ENCODE data around the gene TRPV5.

DNA sequence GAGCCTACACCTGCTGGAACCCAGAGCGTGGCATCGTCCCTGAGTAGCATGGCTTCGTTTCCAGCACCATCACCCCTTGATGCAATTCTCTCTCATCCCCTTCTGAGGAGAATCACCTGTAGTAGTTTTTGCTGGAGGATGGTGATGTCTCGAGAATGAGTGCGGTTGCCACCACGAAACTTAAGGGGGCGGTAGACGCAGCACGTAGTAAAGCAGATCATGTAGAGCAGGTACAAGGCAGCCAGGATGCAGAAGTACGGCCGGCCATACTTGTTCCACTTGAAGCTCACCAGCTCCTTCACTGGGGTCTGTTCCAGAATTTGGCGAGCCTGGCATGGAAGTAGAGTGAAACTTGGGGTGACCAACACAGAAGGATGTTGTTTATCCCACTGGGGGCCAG, 8.1 kb downstream of the TRPV5 start:
- TF ChIP-seq EZH2 (IDR thresholded peaks at IDR 0.05; ENCODE audit: low read length, missing control alignments) = no peak
- TF ChIP-seq, protein P1, sequence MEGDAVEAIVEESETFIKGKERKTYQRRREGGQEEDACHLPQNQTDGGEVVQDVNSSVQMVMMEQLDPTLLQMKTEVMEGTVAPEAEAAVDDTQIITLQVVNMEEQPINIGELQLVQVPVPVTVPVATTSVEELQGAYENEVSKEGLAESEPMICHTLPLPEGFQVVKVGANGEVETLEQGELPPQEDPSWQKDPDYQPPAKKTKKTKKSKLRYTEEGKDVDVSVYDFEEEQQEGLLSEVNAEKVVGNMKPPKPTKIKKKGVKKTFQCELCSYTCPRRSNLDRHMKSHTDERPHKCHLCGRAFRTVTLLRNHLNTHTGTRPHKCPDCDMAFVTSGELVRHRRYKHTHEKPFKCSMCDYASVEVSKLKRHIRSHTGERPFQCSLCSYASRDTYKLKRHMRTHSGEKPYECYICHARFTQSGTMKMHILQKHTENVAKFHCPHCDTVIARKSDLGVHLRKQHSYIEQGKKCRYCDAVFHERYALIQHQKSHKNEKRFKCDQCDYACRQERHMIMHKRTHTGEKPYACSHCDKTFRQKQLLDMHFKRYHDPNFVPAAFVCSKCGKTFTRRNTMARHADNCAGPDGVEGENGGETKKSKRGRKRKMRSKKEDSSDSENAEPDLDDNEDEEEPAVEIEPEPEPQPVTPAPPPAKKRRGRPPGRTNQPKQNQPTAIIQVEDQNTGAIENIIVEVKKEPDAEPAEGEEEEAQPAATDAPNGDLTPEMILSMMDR (conservative IDR thresholded peaks at IDR 0.05 in 1 of 2, IDR thresholded peaks at IDR 0.05 in 1 of 2; ENCODE audit: low read depth in 1 of 2, low read length in 2 of 2) = no peak

All from fibroblast of lung (primary cell).